Activated naive CD8-positive, alpha-beta T cell treated with anti-CD3 and anti-CD28 coated beads, Interleukin-2, amount 50 U/mL, for 16 hours (primary cell): ENCODE results near the gene HABP4.

ENCODE experiments used
- DNase-seq: peaks from one replicate; pipeline ENCODE4 v3.0.0-alpha.2; 2020; ENCODE audit warnings: low read depth, low spot score

The HABP4 gene

DNA sequence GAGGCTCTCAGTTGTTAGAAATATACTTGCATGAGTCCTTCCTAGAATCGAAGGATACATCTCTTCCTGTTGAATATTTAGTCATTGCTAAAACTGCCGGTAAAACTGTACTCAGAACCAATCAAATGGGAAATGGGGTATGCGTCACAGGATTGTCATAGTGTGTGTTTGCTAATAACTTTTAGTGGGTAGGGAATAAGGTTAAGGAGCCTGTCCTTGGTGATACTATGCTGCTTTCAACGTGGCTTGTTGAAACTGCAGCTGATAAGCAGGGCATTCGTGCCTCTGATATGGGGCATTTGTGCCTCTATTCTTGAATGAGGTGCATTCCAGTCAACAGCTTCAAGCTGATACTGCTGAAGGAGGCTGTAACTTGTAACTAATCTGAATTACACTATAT, 26.6 kb downstream of the HABP4 start:
- DNase-seq, result no peak

DNA sequence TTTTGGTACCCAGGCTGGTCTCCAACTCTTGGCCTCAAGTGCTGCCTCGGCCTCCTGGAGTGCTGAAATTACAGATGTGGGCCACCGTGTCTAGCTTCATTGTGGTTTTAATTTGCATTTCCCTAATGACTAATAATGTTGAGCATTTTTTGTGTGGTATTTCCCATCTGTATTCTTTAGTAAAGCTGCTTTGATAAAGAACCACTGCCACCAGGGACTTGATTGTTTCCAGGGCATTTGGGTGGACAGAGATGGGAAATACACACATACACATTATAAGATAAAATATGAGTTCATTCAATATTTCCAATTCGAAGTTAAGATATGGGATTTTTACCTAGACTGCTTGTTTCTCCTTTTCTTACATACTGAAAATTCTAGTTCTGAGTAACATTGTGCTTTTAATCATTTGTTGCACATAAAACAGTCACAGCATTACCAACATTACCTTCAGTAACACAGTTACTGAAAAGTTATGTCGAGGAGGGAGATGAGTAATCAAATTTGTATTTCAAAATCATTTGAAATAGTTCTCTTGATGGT, 28.9 kb downstream of the HABP4 start:
- no peak for DNase-seq

DNA sequence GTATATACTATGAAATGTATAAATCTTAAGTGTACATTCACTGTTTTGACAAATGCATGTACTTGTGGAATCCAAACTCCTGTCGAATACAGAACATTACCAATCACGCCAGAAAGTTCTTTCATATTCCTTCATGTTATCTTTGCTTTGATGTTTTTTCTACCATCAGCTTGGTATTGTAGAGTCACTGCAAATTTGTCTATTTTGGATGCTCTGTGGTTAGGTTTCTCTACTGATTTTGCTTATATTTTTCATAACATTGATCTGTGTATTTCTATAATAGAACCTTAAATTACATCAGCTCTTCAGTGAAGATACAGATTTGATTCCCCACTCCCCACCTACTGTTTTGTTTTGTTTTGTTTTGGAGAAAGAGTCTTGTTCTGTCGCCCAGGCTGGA, 30.8 kb downstream of the HABP4 start:
- DNase-seq, result no peak

DNA sequence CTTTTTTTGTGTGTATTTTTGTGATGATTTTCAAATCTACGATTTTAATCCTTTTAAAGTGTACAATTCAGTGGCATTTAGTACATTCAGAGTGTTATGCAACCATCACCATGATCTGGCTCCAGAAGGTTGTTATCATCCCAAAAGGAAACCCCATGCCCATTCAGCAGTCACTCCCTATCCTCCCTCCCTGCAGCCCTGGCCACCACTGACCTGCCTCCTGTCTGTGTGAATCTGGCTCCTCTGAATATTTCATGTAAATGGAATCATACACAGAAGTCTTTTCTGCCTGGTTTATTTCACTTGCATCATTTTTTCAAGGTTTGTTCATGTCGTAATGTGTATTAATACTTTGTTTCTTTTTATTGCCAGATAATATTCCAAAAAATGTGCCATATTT, 32.5 kb downstream of the HABP4 start:
- DNase-seq, result no peak

DNA sequence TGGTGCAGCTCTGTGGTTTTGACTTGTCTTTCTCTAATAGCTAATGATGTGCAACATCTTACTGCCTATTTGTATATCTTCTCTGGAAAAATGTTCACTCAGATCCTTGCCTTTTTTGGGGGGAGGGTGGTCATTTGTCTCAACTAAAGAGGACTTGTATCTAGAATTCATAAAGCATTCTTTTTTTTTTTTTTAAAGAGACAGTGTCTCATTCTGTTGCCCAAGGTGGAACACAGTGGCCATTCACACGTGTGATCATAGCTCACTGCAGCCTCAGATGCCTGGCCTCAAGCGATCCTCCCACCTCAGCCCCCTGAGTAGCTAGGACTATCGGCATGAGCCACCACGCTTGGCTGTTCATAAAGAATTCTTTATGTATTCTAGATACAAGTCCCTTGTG, 33.2 kb downstream of the HABP4 start:
- DNase-seq, result no peak

DNA sequence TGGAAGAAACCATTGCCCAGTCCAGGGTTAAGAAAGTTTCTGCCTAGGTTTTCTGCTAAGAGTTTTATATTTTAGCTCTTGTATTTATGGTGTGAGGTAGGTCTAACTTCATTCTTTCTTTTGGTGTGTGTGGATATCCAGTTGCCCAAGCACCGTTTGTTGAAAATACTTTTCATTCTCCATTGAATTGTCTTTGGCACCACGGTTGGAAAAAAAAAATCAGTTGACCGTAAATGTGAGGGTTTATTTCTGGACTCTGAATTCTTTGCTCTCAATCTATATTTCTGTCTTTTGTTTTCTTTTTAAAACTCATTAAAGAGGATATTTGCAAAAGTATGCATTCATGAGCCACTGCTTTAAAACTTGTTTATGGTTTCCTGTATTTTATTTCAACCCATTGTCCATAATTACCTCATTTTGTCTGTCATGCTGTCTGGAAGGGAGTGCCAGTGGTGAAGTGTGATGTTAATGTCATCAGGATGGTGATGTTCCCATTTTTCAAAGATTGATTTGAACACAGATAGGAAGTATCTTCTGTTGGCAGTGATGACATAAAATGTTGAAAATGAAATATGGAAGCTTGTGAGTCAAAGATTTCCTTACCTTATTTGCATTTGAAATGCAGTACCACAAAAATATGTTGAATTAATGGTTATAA, 33.9 kb downstream of the HABP4 start:
- DNase-seq, result no peak

DNA sequence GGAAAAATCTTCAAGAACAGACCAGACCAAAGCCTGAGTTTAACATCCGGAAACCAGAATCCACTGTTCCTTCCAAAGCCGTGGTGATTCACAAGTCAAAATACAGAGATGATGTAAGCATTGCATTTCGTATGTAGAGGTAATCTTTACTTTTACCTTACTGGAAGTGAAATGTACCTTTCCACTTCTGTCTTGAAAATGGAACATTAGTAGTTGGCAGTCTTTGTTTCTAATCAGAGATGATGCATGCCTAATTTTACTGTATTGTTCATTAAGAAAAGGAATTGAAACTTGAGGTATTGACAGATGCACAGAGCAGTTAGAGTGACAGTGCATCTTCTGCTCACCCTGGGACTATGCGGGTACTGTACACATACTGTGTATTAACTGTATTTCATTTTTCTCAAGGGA, 34.6 kb downstream of the HABP4 start:
- no peak for DNase-seq

DNA sequence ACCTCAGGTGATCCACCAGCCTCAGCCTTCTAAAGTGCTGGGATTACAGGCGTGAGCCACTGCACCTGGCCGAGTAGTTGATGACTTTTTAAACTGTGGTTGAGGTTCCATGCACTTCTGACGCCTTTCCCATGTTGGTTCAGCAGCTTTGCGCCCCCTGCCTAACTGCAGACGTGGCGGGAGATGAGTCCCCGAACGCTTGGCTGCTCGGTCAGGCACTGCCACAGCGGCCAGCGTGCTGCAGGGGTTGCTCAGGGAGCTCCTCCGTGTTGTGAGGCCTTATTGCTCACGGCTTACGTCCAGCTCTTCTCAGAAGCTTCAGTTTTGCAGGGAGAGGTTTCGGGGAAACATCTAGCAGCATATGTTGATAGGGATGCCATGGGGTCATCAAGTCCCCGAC, 35.3 kb downstream of the HABP4 start:
- DNase-seq, result no peak

DNA sequence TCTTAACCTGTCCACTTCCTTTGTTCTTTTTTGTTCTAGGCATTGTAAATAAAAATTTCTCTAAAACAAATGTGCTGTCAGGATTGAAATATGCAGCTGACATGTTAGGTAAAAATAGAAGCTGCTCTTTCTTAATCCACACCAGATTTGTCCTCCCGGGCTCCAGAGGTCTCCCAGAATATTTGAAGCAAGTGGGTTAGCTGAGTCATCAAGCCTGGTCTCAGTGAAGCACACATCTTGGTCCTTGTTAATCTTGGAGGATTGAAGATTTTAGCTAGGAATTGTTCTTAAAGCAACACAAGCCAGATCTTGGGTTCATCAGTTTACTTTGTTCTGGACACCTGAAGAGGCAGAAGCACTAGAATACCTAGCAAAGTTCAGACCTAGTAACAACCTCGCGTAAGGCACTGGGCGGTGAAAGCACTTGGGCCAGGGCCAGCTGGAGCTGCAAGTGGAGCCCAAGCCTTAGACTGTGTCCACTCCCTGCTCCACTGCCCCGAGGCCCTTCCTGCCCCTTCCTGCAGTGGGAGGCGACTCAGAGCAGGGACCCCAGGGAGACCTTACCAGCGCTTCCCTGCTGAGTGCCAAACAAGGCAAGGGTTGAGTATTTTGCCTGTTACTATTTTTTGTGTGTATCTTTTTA, 36.5 kb downstream of the HABP4 start:
- no peak for DNase-seq

DNA sequence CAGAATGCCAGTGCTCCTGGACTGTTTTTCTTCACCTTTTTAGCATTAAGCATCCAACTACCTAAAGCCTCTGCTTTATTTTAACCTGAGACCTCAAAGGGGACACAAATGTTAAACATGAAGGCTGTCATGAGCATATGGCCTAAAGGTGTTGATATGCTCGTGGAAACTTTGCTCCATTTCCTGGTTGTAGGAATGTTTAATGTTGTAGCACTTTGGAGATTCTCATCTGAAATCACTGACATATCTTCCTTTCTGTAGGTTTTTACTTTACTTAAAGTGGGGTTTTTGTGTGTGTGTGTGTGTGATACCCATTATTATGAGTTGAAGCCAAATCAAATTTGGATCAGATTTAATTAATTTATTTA, 37.0 kb downstream of the HABP4 start:
- DNase-seq, result no peak

DNA sequence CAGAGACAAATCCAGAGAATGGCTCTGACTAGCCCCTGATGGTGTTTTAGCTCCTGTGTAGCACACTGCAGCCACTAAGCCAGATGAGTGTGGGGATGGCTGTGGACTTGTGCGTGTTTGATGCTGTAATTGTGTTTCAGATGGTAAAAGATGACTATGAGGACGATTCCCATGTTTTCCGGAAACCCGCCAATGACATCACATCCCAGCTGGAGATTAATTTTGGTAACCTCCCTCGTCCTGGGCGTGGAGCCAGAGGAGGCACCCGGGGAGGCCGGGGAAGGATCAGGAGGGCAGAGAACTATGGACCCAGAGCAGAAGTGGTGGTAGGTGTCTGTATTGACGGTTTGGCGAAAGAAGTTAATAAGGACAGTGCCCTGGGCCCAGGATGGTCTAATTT, 38.0 kb downstream of the HABP4 start:
- DNase-seq, result no peak

DNA sequence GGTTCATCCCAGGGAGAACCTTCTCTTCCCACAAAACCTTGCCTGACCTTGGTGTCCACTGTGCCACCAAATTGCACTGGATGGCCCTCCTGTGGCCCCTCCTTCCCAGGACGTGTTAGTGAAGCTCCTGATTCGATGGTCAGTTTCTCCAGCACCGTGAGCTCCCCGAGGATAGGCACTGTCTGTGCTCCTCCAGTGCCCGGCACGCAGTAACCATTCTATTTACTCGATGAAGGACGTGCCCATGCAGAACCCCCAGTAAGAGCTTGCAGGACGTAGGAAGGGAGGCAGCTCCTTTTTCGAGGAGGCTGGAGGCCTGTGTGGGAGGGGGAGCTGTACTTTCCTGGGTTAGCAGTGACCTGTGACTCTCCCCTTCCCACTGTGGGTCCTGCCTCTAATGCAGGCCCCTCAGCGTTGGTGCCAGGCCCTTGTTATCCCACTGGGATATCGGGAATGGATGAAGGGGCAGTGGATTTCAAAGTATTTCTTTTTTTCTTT, 39.6 kb downstream of the HABP4 start:
- no peak for DNase-seq

DNA sequence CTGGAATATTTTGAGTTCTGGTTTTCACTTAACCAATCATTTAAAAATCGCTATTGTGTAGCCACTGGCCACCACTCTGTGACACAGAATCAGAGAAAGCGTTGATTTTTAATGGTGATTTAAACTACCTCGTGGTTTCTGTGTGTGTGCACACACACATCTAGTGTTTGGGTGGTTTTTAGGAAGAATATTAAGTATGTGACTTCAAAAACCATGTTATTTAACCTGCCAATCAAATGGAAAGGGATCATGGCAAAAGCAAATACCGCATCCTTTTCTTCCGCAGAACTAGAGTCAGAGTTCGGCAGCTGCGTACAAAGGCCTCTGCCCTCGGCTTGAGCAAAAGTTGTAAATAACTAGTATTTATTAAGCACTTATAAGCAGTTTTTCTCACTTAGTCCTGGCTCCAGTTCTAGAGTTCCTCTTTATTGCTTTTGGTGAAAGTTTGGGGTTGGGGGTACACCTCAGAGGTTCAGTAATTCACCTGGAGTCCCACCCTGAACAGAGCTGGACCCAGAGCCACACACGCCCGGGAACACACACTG, 40.6 kb downstream of the HABP4 start:
- no peak for DNase-seq

DNA sequence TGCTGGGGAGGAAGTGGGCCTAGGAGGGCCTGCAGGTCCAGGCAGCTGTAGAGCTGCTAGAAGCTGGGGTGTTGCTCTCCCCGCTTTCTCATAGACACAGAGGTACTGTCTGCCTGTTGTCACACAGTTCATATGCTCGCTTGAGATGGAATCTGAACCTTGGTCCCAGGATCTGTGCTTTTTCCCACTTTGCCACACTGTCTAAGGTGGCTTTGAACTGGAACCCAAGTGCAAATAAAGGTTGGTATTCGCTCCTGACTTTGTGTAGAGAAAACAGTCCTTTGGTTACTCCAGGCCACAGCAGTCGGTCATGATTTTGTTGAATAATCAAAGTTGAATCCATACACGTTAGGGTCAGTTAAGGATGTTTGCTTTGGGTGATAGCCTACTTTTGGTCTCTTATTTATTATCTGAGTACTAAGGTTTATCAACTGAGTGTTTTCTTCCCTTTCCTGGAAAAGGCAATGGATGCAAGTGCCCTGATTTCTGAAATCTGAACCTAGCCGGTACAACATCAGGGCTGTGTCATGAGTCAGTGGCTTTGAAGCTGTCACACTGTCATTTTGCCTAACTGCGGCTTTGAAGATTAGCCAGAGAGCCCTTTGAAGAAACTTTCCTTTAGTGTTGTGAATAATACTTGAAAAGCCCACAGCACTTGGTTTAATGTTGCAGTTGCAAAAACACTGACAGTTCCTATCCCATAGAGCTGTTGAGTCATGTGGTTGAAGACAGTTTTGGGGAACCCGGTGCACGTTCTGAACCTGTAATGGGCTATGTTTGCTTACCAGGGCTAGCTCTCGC, 41.3 kb downstream of the HABP4 start:
- no peak for DNase-seq

DNA sequence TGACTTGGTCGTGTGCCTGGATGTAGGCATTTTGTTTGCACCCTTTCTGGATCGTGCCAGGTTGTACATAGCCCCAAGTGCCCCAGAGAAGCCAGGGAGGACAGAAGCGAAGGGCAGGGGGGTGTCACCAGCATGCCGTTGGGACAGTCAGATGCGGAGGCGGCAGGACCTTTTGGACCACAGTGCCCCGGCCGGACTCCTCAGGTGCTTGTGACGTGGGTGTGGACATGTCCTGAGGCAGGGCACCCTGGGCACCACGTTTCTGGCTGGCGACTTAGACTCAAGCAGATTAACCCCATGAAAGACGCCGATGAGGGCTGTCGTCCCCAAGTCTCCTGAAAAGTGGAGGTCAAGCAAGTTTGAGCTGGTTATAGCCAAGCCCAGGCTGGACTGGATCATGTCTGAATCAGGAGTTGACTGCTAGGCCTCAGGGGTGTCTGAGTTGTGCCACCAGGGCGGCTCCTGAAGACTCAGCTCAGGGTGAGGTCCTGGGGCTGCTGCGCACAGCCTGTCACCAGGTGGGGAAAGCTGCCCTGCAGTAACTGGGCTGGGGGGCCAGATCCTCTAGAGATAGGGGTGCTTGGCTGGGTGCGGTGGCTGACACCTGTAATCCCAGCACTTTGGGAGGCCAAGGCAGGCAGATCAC, 42.0 kb downstream of the HABP4 start:
- DNase-seq, result no peak

DNA sequence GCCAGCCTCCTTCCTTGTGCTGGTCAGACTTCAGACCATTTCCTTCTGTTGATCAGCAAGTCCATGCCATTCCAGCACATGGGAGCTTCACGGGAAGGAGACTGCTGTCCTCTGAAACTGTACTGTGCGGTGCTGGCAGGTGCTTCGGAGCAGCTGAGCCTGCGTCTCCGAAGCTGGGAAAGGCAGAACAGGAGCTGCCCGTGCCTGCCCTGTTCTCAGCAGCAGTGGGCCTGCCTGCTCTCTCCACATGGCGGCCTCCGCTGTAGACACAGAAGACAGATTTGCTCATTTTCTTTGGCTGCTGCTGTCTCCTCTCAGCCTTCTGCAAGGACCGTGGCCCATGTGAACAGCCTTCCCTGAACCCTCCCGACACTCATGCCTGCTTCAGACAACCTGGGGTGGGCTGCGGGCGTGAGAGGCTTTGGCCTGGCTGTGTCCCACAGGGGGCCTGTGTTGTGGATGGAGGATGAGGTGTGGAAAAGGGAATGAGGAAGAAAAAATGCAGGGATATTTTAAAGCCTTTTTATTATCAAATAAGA, 43.1 kb downstream of the HABP4 start:
- DNase-seq, result no peak

DNA sequence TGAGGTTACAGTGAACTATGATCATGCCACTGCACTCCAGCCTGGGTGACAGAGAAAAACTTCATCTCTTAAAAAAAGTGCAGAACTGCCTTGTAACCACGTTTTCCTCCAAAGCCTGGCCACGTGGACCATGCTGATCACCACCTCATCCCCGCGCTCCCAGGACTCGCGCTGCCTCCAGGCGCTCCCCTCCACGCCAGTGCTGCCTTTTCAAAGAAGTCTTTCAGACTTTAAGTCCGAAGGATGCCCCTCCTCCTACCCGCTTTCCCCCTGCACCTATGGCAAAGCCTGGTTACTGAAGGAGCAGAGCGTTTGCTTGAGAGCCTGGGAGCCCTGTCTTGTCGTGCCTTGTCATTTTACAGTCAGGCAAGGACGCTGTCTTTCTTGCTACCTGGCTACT, 43.8 kb downstream of the HABP4 start:
- DNase-seq, result no peak

DNA sequence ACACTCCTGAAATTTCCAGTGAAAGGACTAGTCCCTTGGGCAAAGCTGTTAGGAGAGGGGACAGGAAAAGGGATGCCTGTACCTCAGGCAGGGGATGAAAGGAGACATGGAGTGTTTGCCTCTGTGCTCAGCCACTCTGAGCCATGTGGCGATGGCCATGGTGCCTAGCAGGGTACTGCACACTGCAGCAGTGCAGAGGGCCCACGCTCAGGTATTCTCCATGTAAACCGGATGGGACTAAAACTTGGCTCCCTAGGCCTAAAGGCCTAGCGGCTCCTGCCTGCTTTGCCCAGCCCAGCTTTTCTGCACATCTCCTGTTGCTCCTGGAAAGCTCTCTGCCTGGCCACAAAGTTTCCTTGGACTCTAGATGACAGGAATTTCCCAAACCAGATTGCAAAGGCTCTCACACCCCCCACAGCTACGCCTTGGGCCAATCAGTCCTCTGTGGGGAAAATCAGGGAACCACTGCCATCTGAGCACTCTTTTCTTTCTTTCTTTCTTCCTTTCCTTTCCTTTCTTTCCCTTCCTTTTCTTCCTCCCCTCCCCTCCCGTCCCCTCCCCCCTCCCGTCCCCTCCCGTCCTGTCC, 44.3 kb downstream of the HABP4 start:
- no peak for DNase-seq

DNA sequence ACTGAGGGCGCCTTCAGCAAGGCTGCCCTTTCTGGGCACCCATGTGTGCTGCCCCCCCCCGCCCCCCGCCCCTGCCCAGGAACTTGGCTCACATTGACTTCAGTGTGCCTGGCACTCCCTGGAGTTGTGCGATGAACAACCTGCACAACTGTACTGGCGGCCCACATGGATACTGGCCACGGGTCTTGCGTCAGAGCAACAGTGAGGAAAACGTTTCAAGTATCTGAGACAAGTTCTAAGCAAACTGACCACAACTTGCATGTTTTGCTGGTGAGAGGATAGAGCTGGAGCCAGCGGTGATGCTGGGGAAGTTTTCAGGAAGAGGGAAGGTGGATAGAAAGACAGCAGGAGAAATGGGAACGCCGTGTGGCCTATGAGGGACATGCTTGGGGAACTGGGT, 45.4 kb downstream of the HABP4 start:
- no peak for DNase-seq

DNA sequence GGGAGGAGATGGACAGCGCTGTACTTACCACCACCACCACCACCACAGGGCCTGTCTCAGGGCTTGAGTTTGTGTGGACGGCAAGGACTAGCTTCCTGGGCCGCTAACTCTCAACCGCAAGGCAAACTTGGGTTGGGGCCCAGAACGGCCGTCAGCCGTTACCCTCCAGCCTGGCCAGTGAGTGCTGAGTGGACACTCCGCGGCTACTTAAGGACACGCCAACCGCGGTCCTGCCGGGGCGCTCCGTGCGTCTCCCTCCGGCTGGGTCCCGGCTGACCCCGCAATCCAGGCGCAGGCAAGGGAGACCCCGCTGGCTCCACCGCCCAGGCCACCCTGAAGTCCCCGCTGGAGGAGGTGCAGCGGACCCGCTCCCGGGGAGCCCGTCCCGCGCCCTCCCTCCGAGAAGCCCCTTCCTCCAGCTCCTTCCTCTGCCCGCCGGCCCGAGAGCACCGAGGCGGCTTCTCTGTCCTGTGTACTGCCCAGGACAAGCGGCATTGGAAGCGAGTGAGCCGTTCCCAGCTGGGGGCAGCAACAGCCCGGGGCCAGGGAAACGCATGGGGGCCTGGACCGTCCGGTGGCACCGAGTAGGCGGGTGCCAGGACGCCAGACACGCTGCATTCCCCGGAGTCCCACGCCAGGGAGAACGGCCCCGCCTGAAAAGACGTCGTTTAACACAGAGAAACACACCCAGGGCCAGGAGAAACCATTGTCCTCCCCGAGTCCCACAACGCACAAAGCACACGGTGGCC, 46.6 kb downstream of the HABP4 start:
- no peak for DNase-seq

DNA sequence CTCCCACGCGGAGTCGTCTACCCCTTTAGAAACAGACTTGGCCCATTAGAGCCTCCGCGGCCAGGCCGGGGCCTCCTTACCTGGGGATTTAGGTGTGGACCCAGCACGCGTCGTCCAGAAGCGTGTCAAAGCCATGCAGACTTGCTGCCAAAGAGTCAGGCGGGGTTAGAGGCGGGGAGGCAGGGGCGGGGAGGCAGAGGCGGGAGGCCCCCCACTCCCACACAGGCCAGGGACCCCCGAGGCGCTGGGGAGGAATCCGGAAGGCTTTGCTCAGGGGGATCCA, 47.1 kb downstream of the HABP4 start:
- no peak for DNase-seq
